Measurements from ENCODE around the gene GALK1.

The GALK1 gene

GRCh38 chr17:75758131-75758905 lies 6.7 kb downstream of the GALK1 start:
- Histone ChIP-seq H3K36me3 (ENCODE audit: insufficient read depth, low read length) (no peaks in the 10 kb centered on the region), H3K9ac (ENCODE audit: low read length) (no peak overlapping the region), H3K9me2 (ENCODE audit: low read depth, low read length) (no peaks in the 10 kb centered on the region)

GRCh38 chr17:75757086-75757681 lies 7.8 kb downstream of the GALK1 start:
- no peaks in the 10 kb centered on the region for H3K9me2 ChIP-seq (ENCODE audit: low read depth, low read length)
- TF ChIP-seq EZH2 (IDR thresholded peaks at IDR 0.05; ENCODE audit: borderline replicate concordance, low read length) (no peak), CTCF (IDR thresholded peaks at IDR 0.05; ENCODE audit: low read length) (no peak)
- H3K4me2 ChIP-seq (ENCODE audit: low read length) = no peak overlapping the region
- no peak overlapping the region for H3K27ac ChIP-seq (ENCODE audit: low read depth, low read length, poor library complexity, severe bottlenecking)
- H3K9me3 ChIP-seq (ENCODE audit: low read length) = no peaks in the 10 kb centered on the region
- peaks cover 20% of the 10 kb centered on the region for H3K4me1 ChIP-seq (ENCODE audit: insufficient read depth, low read length, severe bottlenecking)
- no peaks in the 10 kb centered on the region for H3F3A ChIP-seq (ENCODE audit: insufficient read depth, low read length)
- no peaks in the 10 kb centered on the region for H3K27me3 ChIP-seq (ENCODE audit: insufficient read depth, low read length)
- no peaks in the 10 kb centered on the region for H3K36me3 ChIP-seq (ENCODE audit: insufficient read depth, low read length)
- H4K20me1 ChIP-seq (ENCODE audit: insufficient read depth, low read length) = no peaks in the 10 kb centered on the region
- H2AFZ ChIP-seq (ENCODE audit: low read length) = no peak overlapping the region
- H3K4me3 ChIP-seq (ENCODE audit: low read depth, low read length, poor library complexity, severe bottlenecking) = no peak overlapping the region
- H3K9ac ChIP-seq (ENCODE audit: low read length) = no peak overlapping the region
- no peaks in the 10 kb centered on the region for H3K79me2 ChIP-seq (ENCODE audit: insufficient read depth, low read length)

More at GRCh38 chr17:75758131-75758905, 6.7 kb downstream of the GALK1 start:
- Histone ChIP-seq H3F3A (ENCODE audit: insufficient read depth, low read length) (no peaks in the 10 kb centered on the region), H3K27me3 (ENCODE audit: insufficient read depth, low read length) (no peaks in the 10 kb centered on the region), H3K27ac (ENCODE audit: low read depth, low read length, poor library complexity, severe bottlenecking) (no peak overlapping the region), H4K20me1 (ENCODE audit: insufficient read depth, low read length) (no peaks in the 10 kb centered on the region), H2AFZ (ENCODE audit: low read length) (no peak overlapping the region), H3K79me2 (ENCODE audit: insufficient read depth, low read length) (no peaks in the 10 kb centered on the region), H3K9me3 (ENCODE audit: low read length) (no peaks in the 10 kb centered on the region), H3K4me3 (ENCODE audit: low read depth, low read length, poor library complexity, severe bottlenecking) (no peak overlapping the region), H3K4me2 (ENCODE audit: low read length) (no peak overlapping the region), H3K4me1 (ENCODE audit: insufficient read depth, low read length, severe bottlenecking) (peaks cover 13% of the 10 kb centered on the region)
- TF ChIP-seq EZH2 (IDR thresholded peaks at IDR 0.05; ENCODE audit: borderline replicate concordance, low read length) (no peak), CTCF (IDR thresholded peaks at IDR 0.05; ENCODE audit: low read length) (peak; percentile 39)

GRCh38 chr17:75756451-75757085 lies 8.4 kb downstream of the GALK1 start:
- Histone ChIP-seq H3K4me1 (ENCODE audit: insufficient read depth, low read length, severe bottlenecking) (peaks cover 20% of the 10 kb centered on the region), H3K27me3 (ENCODE audit: insufficient read depth, low read length) (no peaks in the 10 kb centered on the region), H3K9me2 (ENCODE audit: low read depth, low read length) (no peaks in the 10 kb centered on the region), H4K20me1 (ENCODE audit: insufficient read depth, low read length) (no peaks in the 10 kb centered on the region), H2AFZ (ENCODE audit: low read length) (no peak overlapping the region), H3K36me3 (ENCODE audit: insufficient read depth, low read length) (no peaks in the 10 kb centered on the region), H3K9ac (ENCODE audit: low read length) (no peak overlapping the region), H3F3A (ENCODE audit: insufficient read depth, low read length) (no peaks in the 10 kb centered on the region), H3K79me2 (ENCODE audit: insufficient read depth, low read length) (no peaks in the 10 kb centered on the region), H3K4me3 (ENCODE audit: low read depth, low read length, poor library complexity, severe bottlenecking) (no peak overlapping the region), H3K9me3 (ENCODE audit: low read length) (no peaks in the 10 kb centered on the region), H3K4me2 (ENCODE audit: low read length) (no peak overlapping the region), H3K27ac (ENCODE audit: low read depth, low read length, poor library complexity, severe bottlenecking) (no peak overlapping the region)
- no peak for TF ChIP-seq CTCF (IDR thresholded peaks at IDR 0.05; ENCODE audit: low read length)
- TF ChIP-seq EZH2 (IDR thresholded peaks at IDR 0.05; ENCODE audit: borderline replicate concordance, low read length) = no peak
